ENCODE data around the gene FBN3. TPM values are rescaled to one million over a fixed set of nuclear protein-coding genes. Genes with fewer than 3 reads are reported as not detected.

FBN3 gene
- polyA plus RNA-seq, 1 donor (not counting 4 experiments of a cell fraction or from before 2014, with no cell fraction given), result not detected

GRCh38 chr19:8097198-8097597 lies 52.2 kb downstream of the FBN3 start:
- H3K27ac ChIP-seq (ENCODE audit: control insufficient read depth, insufficient read depth, low read length), result no peak overlapping the region
- H3K9me3 ChIP-seq (ENCODE audit: control insufficient read depth, low read depth, low read length), result peaks cover 7% of the 10 kb centered on the region
- H3K4me1 ChIP-seq (ENCODE audit: control insufficient read depth, extremely low read depth, insufficient read depth, low read length), result no peaks in the 10 kb centered on the region
- H2AFZ ChIP-seq (ENCODE audit: control insufficient read depth, low read length), result no peak overlapping the region
- no peak overlapping the region for H3K4me2 ChIP-seq (ENCODE audit: control insufficient read depth, extremely low read depth, insufficient read depth, low read depth, low read length)
- dilution Hi-C loops (cut with MboI; ENCODE audit: extremely low pct_ligation_motif_present, low sequenced_read_pairs), result no loop called here
- H3K27me3 ChIP-seq (ENCODE audit: control insufficient read depth, extremely low read depth, insufficient read depth, low read length), result no peaks in the 10 kb centered on the region
- no peaks in the 10 kb centered on the region for H3K36me3 ChIP-seq (ENCODE audit: control insufficient read depth in 2 of 2, extremely low read depth in 1 of 2, insufficient read depth in 2 of 2, low read length in 2 of 2)
- H4K20me1 ChIP-seq (ENCODE audit: control insufficient read depth, extremely low read depth, insufficient read depth, low read length), result no peaks in the 10 kb centered on the region
- TF ChIP-seq EZH2 (IDR thresholded peaks at IDR 0.05; ENCODE audit: low read length) (no peak), CTCF (optimal IDR thresholded peaks at IDR 0.05 in 1 of 3, IDR thresholded peaks at IDR 0.05 in 1 of 3, conservative IDR thresholded peaks at IDR 0.05 in 1 of 3; ENCODE audit: extremely low read depth in 1 of 3, insufficient read depth in 2 of 3, low read length in 3 of 3) (no peak)
- H3K79me2 ChIP-seq (ENCODE audit: control insufficient read depth, insufficient read depth, low read length), result no peaks in the 10 kb centered on the region
- no peak overlapping the region for H3K4me3 ChIP-seq (ENCODE audit: control insufficient read depth in 2 of 3, extremely low read depth in 1 of 3, insufficient read depth in 2 of 3, low read depth in 1 of 3, low read length in 3 of 3)
- no peaks in the 10 kb centered on the region for H3K9me1 ChIP-seq (ENCODE audit: control insufficient read depth, extremely low read depth, insufficient read depth, low read length)
- FAIRE-seq (no peak), DNase-seq (ENCODE audit: low read depth, low spot score) (no peak)
- no peak overlapping the region for H3K9ac ChIP-seq (ENCODE audit: control insufficient read depth, extremely low read depth, insufficient read depth, low read length)

GRCh38 chr19:8096071-8096470 lies 53.3 kb downstream of the FBN3 start:
- Histone ChIP-seq H3K4me2 (ENCODE audit: control insufficient read depth, extremely low read depth, insufficient read depth, low read depth, low read length) (no peak overlapping the region), H3K4me3 (ENCODE audit: control insufficient read depth in 2 of 3, extremely low read depth in 1 of 3, insufficient read depth in 2 of 3, low read depth in 1 of 3, low read length in 3 of 3) (no peak overlapping the region), H3K9me3 (ENCODE audit: control insufficient read depth, low read depth, low read length) (peaks cover 7% of the 10 kb centered on the region), H2AFZ (ENCODE audit: control insufficient read depth, low read length) (no peak overlapping the region), H3K9me1 (ENCODE audit: control insufficient read depth, extremely low read depth, insufficient read depth, low read length) (no peaks in the 10 kb centered on the region), H3K27ac (ENCODE audit: control insufficient read depth, insufficient read depth, low read length) (no peak overlapping the region), H4K20me1 (ENCODE audit: control insufficient read depth, extremely low read depth, insufficient read depth, low read length) (no peaks in the 10 kb centered on the region), H3K79me2 (ENCODE audit: control insufficient read depth, insufficient read depth, low read length) (no peaks in the 10 kb centered on the region), H3K9ac (ENCODE audit: control insufficient read depth, extremely low read depth, insufficient read depth, low read length) (no peak overlapping the region), H3K27me3 (ENCODE audit: control insufficient read depth, extremely low read depth, insufficient read depth, low read length) (no peaks in the 10 kb centered on the region), H3K36me3 (ENCODE audit: control insufficient read depth in 2 of 2, extremely low read depth in 1 of 2, insufficient read depth in 2 of 2, low read length in 2 of 2) (no peaks in the 10 kb centered on the region), H3K4me1 (ENCODE audit: control insufficient read depth, extremely low read depth, insufficient read depth, low read length) (no peaks in the 10 kb centered on the region)
- FAIRE-seq, result no peak
- no peak for DNase-seq (ENCODE audit: low read depth, low spot score)
- dilution Hi-C loops (cut with MboI; ENCODE audit: extremely low pct_ligation_motif_present, low sequenced_read_pairs), result no loop called here
- no peak for TF ChIP-seq EZH2 (IDR thresholded peaks at IDR 0.05; ENCODE audit: low read length)
- TF ChIP-seq CTCF (optimal IDR thresholded peaks at IDR 0.05 in 1 of 3, IDR thresholded peaks at IDR 0.05 in 1 of 3, conservative IDR thresholded peaks at IDR 0.05 in 1 of 3; ENCODE audit: extremely low read depth in 1 of 3, insufficient read depth in 2 of 3, low read length in 3 of 3), result no peak

Measured in keratinocyte (primary cell).